GM12878 (cell line): Measurements from ENCODE around the gene ADD1. TPM values are rescaled to one million over a fixed set of nuclear protein-coding genes. Genes with fewer than 3 reads are reported as not detected.

Experiments used
- ATAC-seq: fragments of 200-7000 bp; cut with Tn5 transposase; 3 replicates; pipeline ENCODE4 v1.9.1; 2020; ENCODE audit warnings: mild to moderate bottlenecking, moderate library complexity
- BruUV-seq: library from RNA; stranded (reverse); fragments of 400-500 nt; replicated peaks from 2 replicates; lab custom pipeline; 2021; lab: Mats Ljungman, UMichigan
- CTCF ChIA-PET: fragments of 300-600 bp; sonication (Branson Sonifier 250); formaldehyde crosslinking; extraction: SDS; loops from one replicate; lab custom pipeline; 2021; ENCODE audit warnings: inconsistent platforms; lab: Yijun Ruan, JAX
- POLR2A ChIA-PET: fragments of 350-600 bp; formaldehyde crosslinking; extraction: SDS; loops from one replicate; lab custom pipeline; 2021; ENCODE audit warnings: inconsistent platforms; lab: Charles Lee
- RAD21 ChIA-PET: fragments of 300-600 bp; sonication (Branson Sonifier 250); formaldehyde crosslinking; loops from one replicate; lab custom pipeline; 2023; ENCODE audit warnings: antibody characterized with exemption; ENCODE audit not compliant: unreplicated experiment; lab: Charles Lee
- SMC1A ChIA-PET: fragments of 300-600 bp; sonication (Branson Sonifier 250); formaldehyde crosslinking; loops from one replicate; lab custom pipeline; 2023; ENCODE audit not compliant: unreplicated experiment, uncharacterized antibody; lab: Charles Lee
- DNase-seq: peaks from one replicate; pipeline ENCODE4 v3.0.0-alpha.2; 2011; ENCODE audit warnings: low read depth, low spot score
- FAIRE-seq: peaks from 3 replicates; lab custom pipeline; 2011; peaks lifted over from hg19 to GRCh38; lab: Jason Lieb, UNC
- H2AFZ ChIP-seq: 2 replicates; pipeline ENCODE4 v1.6.0; 2011; ENCODE audit warnings: low read depth, low read length, control low read depth; ENCODE audit not compliant: control insufficient read depth
- H3K27ac ChIP-seq: 2 replicates; pipeline ENCODE4 v1.5.1; 2011; ENCODE audit warnings: control low read depth; ENCODE audit not compliant: control insufficient read depth, insufficient read depth
- H3K27me3 ChIP-seq, 2 experiments: replicated peaks in 1 of 2; 2 replicates each; pipeline versions ENCODE4 v1.6.0 to v1.6.1; 2011; ENCODE audit warnings: low read length in 1 of 2; ENCODE audit not compliant: control insufficient read depth in 2 of 2, insufficient read depth in 2 of 2
- H3K36me3 ChIP-seq, 2 experiments: 2 replicates each; pipeline ENCODE4 v1.5.1; 2011; ENCODE audit warnings: low read length in 1 of 2; ENCODE audit not compliant: control insufficient read depth in 2 of 2, insufficient read depth in 2 of 2
- H3K4me1 ChIP-seq: 2 replicates; pipeline ENCODE4 v1.6.1; 2011; ENCODE audit warnings: mild to moderate bottlenecking, low read length, moderate library complexity, mixed read lengths; ENCODE audit not compliant: control insufficient read depth, insufficient read depth
- H3K4me2 ChIP-seq: 2 replicates; pipeline ENCODE4 v1.6.0; 2011; ENCODE audit warnings: control low read depth; ENCODE audit not compliant: control insufficient read depth, insufficient read depth
- H3K4me3 ChIP-seq: fragments of 200-600 bp; sonication (generic); 2 replicates; pipeline ENCODE4 v1.5.1; 2016
- H3K79me2 ChIP-seq: 2 replicates; pipeline ENCODE4 v1.6.0; 2011; ENCODE audit warnings: low read length; ENCODE audit not compliant: control insufficient read depth, insufficient read depth
- H3K9ac ChIP-seq: 2 replicates; pipeline ENCODE4 v1.8.0; 2011; ENCODE audit warnings: low read length, control low read depth, mixed read lengths; ENCODE audit not compliant: control insufficient read depth, insufficient read depth
- H3K9me3 ChIP-seq: replicated peaks from 3 replicates; pipeline ENCODE4 v1.5.1; 2011; ENCODE audit warnings: mild to moderate bottlenecking, low read length; ENCODE audit not compliant: control insufficient read depth, insufficient read depth
- H4K20me1 ChIP-seq: 2 replicates; pipeline ENCODE4 v1.6.0; 2011; ENCODE audit not compliant: control insufficient read depth, insufficient read depth
- BCL11A ChIP-seq: IDR thresholded peaks from 2 replicates; pipeline ENCODE4 v1.6.1; 2011; ENCODE audit warnings: low read depth, low read length
- CEBPB ChIP-seq, 2 experiments: fragments of 150-350 bp in 1 of 2; IDR thresholded peaks; 2 replicates each; pipeline ENCODE4 v1.6.1; 2012 to 2014; ENCODE audit warnings: low read depth in 2 of 2, low read length in 2 of 2, borderline replicate concordance in 1 of 2, inconsistent platforms in 1 of 2
- DPF2 ChIP-seq: fragments of 450-650 bp; IDR thresholded peaks from 2 replicates; pipeline ENCODE4 v1.6.1; 2017; ENCODE audit warnings: mild to moderate bottlenecking
- E4F1 ChIP-seq: fragments of 450-650 bp; IDR thresholded peaks from 2 replicates; pipeline ENCODE4 v1.6.1; 2018; ENCODE audit warnings: borderline replicate concordance, mild to moderate bottlenecking; ENCODE audit not compliant: partially characterized antibody
- JUNB ChIP-seq: IDR thresholded peaks from 2 replicates; pipeline ENCODE4 v1.6.1; 2016; ENCODE audit warnings: antibody characterized with exemption, mild to moderate bottlenecking
- SMAD5 ChIP-seq: IDR thresholded peaks from 2 replicates; pipeline ENCODE4 v1.6.1; 2016; ENCODE audit warnings: antibody characterized with exemption, low read depth
- STAT3 ChIP-seq: IDR thresholded peaks from 2 replicates; pipeline ENCODE4 v1.6.1; 2011; ENCODE audit warnings: low read depth, low read length, improper control_type of control experiment
- SUZ12 ChIP-seq: fragments of 200-600 bp; sonication (generic); IDR thresholded peaks from one replicate; pipeline ENCODE4 v1.6.1; 2018; ENCODE audit warnings: antibody characterized with exemption, mild to moderate bottlenecking; ENCODE audit not compliant: unreplicated experiment
- TAF1 ChIP-seq: IDR thresholded peaks from 2 replicates; pipeline ENCODE4 v1.6.1; 2011; ENCODE audit warnings: mild to moderate bottlenecking, low read depth, low read length, borderline replicate concordance
- USF1 ChIP-seq: IDR thresholded peaks from 2 replicates; pipeline ENCODE4 v1.6.1; 2011; ENCODE audit warnings: borderline replicate concordance, low read depth, mild to moderate bottlenecking, moderate library complexity, mixed read lengths, low read length; ENCODE audit not compliant: insufficient read depth; ENCODE audit errors: extremely low read length
- WGBS: methylation state at CpG from one replicate; pipeline ENCODE4 v1.1.6; 2016; ENCODE audit warnings: low lambda C conversion rate; ENCODE audit not compliant: insufficient replicate concordance, insufficient coverage; ENCODE audit errors: missing lambda C conversion rate; 5-methylcytosine and 5-hydroxymethylcytosine counted together
- in situ Hi-C: fragments of 300-500 bp; cut with MboI; formaldehyde crosslinking; loops from 9 replicates; pipeline ENCODE4 v1.14.3; 2018; ENCODE audit warnings: mixed read lengths
- intact Hi-C: fragments of 100-400 bp; cut with micrococcal nuclease; formaldehyde crosslinking; loops from one replicate; pipeline ENCODE4 v1.14.2; 2022; ENCODE audit not compliant: unreplicated experiment
- polyA plus RNA-seq, 11 experiments: library from polyadenylated mRNA; depleted of rRNA in 4 of 11; unstranded in 6 of 11; stranded (reverse) in 5 of 11; fragments of >200 nt; fragmentation: Nextera tagmentation in 4 of 11; fragmentation: Illumina TruSeq in 1 of 11; extraction: Ambion mirVana in 4 of 11; extraction: Trizol in 1 of 11; gene quantifications; 1 replicate in 1 of 11; 2 replicates in 10 of 11; pipeline versions ENCODE4 v1.2.1 to v1.2.3, GENCODE V29; 2011 to 2016; ENCODE audit warnings: inconsistent platforms in 2 of 11, missing spikeins in 2 of 11, low read depth in 1 of 11
- total RNA-seq, 4 experiments: library from RNA; depleted of rRNA in 3 of 4; stranded (reverse); fragments of >200 nt in 3 of 4; fragmentation: Illumina TruSeq in 1 of 4; extraction: Trizol in 1 of 4; gene quantifications; 2 replicates each; pipeline versions ENCODE4 v1.2.1 to v1.2.3, GENCODE V29; 2013 to 2021
- TF ChIP-seq, protein P1 (sequence below): fragments of 450-650 bp; IDR thresholded peaks from 2 replicates; pipeline ENCODE4 v1.6.1; 2017; ENCODE audit warnings: mild to moderate bottlenecking, low read depth, inconsistent platforms; ENCODE audit not compliant: poor library complexity, severe bottlenecking
- TF ChIP-seq, protein P2 (sequence below): fragments of 450-650 bp; IDR thresholded peaks from 2 replicates; pipeline ENCODE4 v1.6.1; 2017; ENCODE audit warnings: mild to moderate bottlenecking
- TF ChIP-seq, protein P3 (sequence below): fragments of 450-650 bp; IDR thresholded peaks from 2 replicates; pipeline ENCODE4 v1.6.1; 2016; ENCODE audit warnings: mild to moderate bottlenecking

Gene ADD1
- total and polyA plus RNA-seq, 10 of the 15 experiments (the other 5 are each of a cell fraction or from before 2014, with no cell fraction given) = 21.6 to 182 (median 105) TPM

GRCh38 chr4:2927016-2927695 lies 83.5 kb downstream of the ADD1 start (continued):
- no peak for TF ChIP-seq E4F1
- no peak for TF ChIP-seq BCL11A
- no peak for TF ChIP-seq CEBPB (IDR thresholded peaks at IDR 0.05; ENCODE audit: borderline replicate concordance in 1 of 2, low read depth in 2 of 2, low read length in 2 of 2)
- no peak for TF ChIP-seq JUNB
- no peak for TF ChIP-seq USF1

DNA sequence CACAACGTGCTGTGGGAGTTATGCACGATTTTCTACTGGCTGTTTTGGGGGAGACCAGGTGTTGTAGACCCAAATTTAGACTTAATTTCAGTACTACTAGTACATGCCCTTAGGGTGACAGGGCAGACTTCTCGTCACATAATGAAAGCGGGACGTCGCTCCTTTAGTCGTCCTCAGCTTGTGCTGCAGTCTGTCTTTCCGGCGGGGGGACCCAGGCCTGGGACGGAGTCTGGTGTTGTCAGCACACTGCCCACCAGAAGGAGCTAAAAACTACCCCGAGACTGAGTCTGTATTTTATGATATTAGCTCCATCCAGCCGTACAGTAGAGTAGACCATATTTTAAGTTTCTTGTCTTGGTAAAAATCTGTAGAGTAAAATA lies 84.0 kb downstream of the ADD1 start:
- H3K79me2 ChIP-seq = peaks cover 15% of the 10 kb centered on the region
- no peak overlapping the region for H3K4me3 ChIP-seq
- DNase-seq (no peak), ATAC-seq (no peak), FAIRE-seq (no peak)
- H2AFZ ChIP-seq = no peak overlapping the region
- H3K9me3 ChIP-seq = no peaks in the 10 kb centered on the region
- intact Hi-C loops = no loop called here
- WGBS = 95% methylated on average over 12 of the region's 12 CpGs
- no peak overlapping the region for H3K9ac ChIP-seq
- ChIA-PET CTCF (no interaction called here), RAD21 (interaction anchor here (0.7 kb wide), 1 partner anchor 37 kb away, joined by 3 read pairs; no protein-coding TSS in a partner anchor), SMC1A (no interaction called here), POLR2A (interaction anchor here (0.7 kb wide), 1 partner anchor 161 kb away, joined by 3 read pairs; no protein-coding TSS in a partner anchor)
- BruUV-seq = no TSS peak
- in situ Hi-C loops = loop anchor here (25.0 kb wide), 1 partner anchor 165 kb away; the partner anchor contains the start of gene TNIP2
- no peak overlapping the region for H3K4me2 ChIP-seq
- H3K27me3 ChIP-seq = no peaks in the 10 kb centered on the region
- TF ChIP-seq DPF2 = no peak
- no peak for TF ChIP-seq SMAD5
- TF ChIP-seq, protein P1, sequence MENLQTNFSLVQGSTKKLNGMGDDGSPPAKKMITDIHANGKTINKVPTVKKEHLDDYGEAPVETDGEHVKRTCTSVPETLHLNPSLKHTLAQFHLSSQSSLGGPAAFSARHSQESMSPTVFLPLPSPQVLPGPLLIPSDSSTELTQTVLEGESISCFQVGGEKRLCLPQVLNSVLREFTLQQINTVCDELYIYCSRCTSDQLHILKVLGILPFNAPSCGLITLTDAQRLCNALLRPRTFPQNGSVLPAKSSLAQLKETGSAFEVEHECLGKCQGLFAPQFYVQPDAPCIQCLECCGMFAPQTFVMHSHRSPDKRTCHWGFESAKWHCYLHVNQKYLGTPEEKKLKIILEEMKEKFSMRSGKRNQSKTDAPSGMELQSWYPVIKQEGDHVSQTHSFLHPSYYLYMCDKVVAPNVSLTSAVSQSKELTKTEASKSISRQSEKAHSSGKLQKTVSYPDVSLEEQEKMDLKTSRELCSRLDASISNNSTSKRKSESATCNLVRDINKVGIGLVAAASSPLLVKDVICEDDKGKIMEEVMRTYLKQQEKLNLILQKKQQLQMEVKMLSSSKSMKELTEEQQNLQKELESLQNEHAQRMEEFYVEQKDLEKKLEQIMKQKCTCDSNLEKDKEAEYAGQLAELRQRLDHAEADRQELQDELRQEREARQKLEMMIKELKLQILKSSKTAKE = no peak
- TF ChIP-seq, protein P2, sequence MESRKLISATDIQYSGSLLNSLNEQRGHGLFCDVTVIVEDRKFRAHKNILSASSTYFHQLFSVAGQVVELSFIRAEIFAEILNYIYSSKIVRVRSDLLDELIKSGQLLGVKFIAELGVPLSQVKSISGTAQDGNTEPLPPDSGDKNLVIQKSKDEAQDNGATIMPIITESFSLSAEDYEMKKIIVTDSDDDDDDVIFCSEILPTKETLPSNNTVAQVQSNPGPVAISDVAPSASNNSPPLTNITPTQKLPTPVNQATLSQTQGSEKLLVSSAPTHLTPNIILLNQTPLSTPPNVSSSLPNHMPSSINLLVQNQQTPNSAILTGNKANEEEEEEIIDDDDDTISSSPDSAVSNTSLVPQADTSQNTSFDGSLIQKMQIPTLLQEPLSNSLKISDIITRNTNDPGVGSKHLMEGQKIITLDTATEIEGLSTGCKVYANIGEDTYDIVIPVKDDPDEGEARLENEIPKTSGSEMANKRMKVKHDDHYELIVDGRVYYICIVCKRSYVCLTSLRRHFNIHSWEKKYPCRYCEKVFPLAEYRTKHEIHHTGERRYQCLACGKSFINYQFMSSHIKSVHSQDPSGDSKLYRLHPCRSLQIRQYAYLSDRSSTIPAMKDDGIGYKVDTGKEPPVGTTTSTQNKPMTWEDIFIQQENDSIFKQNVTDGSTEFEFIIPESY = no peak
- TF ChIP-seq SUZ12 = no peak
- TF ChIP-seq TAF1 = no peak
- TF ChIP-seq, protein P3, sequence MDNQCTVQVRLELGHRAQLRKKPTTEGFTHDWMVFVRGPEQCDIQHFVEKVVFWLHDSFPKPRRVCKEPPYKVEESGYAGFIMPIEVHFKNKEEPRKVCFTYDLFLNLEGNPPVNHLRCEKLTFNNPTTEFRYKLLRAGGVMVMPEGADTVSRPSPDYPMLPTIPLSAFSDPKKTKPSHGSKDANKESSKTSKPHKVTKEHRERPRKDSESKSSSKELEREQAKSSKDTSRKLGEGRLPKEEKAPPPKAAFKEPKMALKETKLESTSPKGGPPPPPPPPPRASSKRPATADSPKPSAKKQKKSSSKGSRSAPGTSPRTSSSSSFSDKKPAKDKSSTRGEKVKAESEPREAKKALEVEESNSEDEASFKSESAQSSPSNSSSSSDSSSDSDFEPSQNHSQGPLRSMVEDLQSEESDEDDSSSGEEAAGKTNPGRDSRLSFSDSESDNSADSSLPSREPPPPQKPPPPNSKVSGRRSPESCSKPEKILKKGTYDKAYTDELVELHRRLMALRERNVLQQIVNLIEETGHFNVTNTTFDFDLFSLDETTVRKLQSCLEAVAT = no peak
- no peak for TF ChIP-seq STAT3
- no peaks in the 10 kb centered on the region for H4K20me1 ChIP-seq
- peaks cover 15% of the 10 kb centered on the region for H3K4me1 ChIP-seq
- peaks cover 20 to 35% of the 10 kb centered on the region in 2 experiments for H3K36me3 ChIP-seq
- no peak overlapping the region for H3K27ac ChIP-seq
